Memory B cell (primary cell): ENCODE measurements around the gene MAOA.
"Not testable (repeated sequence)": the region's sequence is repeated elsewhere in the genome, so short reads cannot be mapped to it uniquely, and the experiment has no call there.

Source experiments
- ATAC-seq: fragments of 150-1000 bp; cut with Tn5 transposase; 2 replicates; pipeline ENCODE4 v1.10.0; 2021; ENCODE audit warnings: low read depth, mild to moderate bottlenecking, moderate library complexity
- DNase-seq, 2 donors: peaks; one replicate each; pipeline ENCODE4 v3.0.0; 2022; ENCODE audit warnings: low spot score in 2 of 2
- H3K27ac Mint-ChIP-seq: one replicate; pipeline ENCODE4 v1.8.0; 2022; ENCODE audit warnings: mild to moderate bottlenecking, moderate library complexity, mixed read lengths
- H3K27me3 Mint-ChIP-seq: one replicate; pipeline ENCODE4 v1.8.0; 2022; ENCODE audit warnings: mixed read lengths
- H3K36me3 Mint-ChIP-seq: one replicate; pipeline ENCODE4 v1.8.0; 2022; ENCODE audit warnings: mild to moderate bottlenecking, mixed read lengths
- H3K4me1 Mint-ChIP-seq: one replicate; pipeline ENCODE4 v1.8.0; 2022; ENCODE audit warnings: mixed read lengths
- H3K4me3 Mint-ChIP-seq: one replicate; pipeline ENCODE4 v1.8.0; 2022; ENCODE audit warnings: mild to moderate bottlenecking, moderate library complexity, mixed read lengths
- H3K9me3 Mint-ChIP-seq: one replicate; pipeline ENCODE4 v1.8.0; 2022; ENCODE audit warnings: mixed read lengths

The MAOA gene

GRCh38 chrX:43656005-43656494 is at the start of gene MAOA:
MAOA (plus strand) TSS chrX:43656299; CDS start chrX:43656342, 43 bp downstream.
- ATAC-seq, result no peak

GRCh38 chrX:43612400-43612799 is 43.7 kb upstream of the MAOA start:
- Mint-ChIP-seq H3K4me1 (no peaks in the 10 kb centered on the region), H3K4me3 (no peak overlapping the region), H3K27ac (no peak overlapping the region), H3K27me3 (peaks cover 12% of the 10 kb centered on the region), H3K36me3 (no peaks in the 10 kb centered on the region), H3K9me3 (peaks cover 1% of the 10 kb centered on the region)
- DNase-seq (no peak), ATAC-seq (no peak)

More at GRCh38 chrX:43656005-43656494, at the start of gene MAOA:
- Mint-ChIP-seq H3K27me3 (peaks cover 7% of the 10 kb centered on the region), H3K9me3 (no peaks in the 10 kb centered on the region), H3K4me3 (peak within 1 kb of the TSS; percentile 97), H3K36me3 (no peaks in the 10 kb centered on the region), H3K27ac (peak within 1 kb of the TSS; percentile 96), H3K4me1 (peaks cover 8% of the 10 kb centered on the region)
- no peak for DNase-seq

DNA sequence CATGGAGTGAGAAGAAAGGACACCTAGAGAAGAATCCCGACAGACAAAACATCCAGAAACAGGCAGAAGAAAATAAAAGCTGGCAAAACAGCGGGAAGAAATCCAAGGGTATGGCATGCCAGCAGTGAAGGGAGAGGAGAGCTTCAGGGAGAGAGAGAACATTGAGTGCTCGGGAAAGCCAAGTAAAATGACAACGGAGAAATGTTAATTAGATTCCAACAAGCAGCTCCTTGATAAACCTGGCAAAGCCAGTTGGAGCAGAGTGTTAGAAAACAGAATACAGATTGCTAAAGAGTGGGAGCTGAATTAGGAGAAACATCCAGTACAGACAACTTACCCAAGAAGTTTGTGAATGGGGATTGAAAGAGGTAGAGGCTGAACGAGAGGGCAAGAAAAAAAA is 40.4 kb upstream of the MAOA start:
- Mint-ChIP-seq H3K4me3 (no peak overlapping the region), H3K36me3 (no peaks in the 10 kb centered on the region), H3K4me1 (no peaks in the 10 kb centered on the region), H3K27me3 (peaks cover 15% of the 10 kb centered on the region), H3K27ac (no peak overlapping the region), H3K9me3 (peaks cover 1% of the 10 kb centered on the region)
- ATAC-seq, result no peak
- DNase-seq, result no peak

DNA sequence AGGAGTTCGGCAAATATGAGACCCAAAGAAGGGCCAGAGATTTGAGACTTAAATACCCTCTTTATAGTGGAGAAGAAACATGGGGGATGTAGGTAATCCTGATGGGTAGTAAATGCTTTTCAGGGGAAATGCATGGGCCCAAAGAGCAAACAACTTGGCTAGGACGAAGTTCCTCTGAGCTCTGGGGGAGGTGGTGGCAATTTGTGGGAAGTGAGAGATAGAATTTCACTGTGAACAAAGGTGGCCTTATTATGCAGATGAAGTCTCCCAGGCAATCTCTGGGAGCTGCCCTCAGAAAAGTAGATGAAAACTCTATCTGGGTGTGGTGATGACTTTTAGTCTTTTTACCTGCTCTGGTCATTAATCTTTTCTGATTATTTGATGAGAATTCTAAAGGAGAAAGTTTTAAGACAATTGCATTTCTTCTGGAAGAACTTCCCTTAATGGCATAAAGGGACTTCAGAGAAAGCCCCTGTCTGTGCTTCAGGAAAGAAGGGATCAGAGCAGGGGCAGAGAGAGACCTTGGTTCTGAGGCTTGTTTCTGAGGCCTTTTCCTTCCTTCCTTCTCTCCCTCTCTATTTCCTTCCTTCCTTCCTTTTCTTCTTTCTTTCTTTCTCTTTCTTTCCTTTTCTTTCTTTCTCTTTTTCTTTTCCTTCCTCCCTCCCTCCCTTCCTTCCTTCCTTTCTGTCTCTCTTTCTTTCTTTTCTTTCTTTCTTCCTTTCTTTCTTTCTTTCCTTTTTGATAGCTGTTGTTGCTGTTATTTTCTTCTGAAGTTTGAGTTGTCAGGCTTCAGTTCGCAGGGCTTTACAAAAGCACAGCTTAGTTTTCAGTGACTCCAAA is 37.5 kb upstream of the MAOA start:
- Mint-ChIP-seq H3K4me3 (no peak overlapping the region), H3K4me1 (no peaks in the 10 kb centered on the region), H3K27me3 (peaks cover 15% of the 10 kb centered on the region), H3K36me3 (no peaks in the 10 kb centered on the region), H3K27ac (no peak overlapping the region), H3K9me3 (peaks cover 1% of the 10 kb centered on the region)
- DNase-seq (no peak), ATAC-seq (no peak)

DNA sequence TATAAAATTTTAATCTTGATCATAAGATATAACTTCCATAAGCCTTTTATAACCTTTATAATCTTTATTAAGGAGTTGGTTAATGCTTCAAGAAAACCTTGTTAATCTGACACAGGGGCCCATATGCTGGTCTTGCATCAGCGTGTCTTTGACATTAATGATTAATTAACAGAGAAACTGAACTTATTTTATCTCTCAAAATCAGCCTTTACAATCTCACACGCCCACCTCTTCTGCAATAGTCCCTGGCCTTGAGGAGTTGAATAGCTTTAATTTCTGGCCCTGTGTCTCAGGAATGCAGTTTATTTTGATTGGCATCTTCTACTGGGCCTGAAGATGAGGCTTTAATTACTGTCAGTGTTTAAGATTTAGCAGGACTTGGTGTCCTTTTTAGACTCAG is 36.2 kb upstream of the MAOA start:
- not testable (repeated sequence) for H3K4me3 Mint-ChIP-seq, H3K27ac Mint-ChIP-seq, H3K36me3 Mint-ChIP-seq, H3K9me3 Mint-ChIP-seq, H3K4me1 Mint-ChIP-seq, ATAC-seq, DNase-seq
- peaks cover 12% of the 10 kb centered on the region for H3K27me3 Mint-ChIP-seq

DNA sequence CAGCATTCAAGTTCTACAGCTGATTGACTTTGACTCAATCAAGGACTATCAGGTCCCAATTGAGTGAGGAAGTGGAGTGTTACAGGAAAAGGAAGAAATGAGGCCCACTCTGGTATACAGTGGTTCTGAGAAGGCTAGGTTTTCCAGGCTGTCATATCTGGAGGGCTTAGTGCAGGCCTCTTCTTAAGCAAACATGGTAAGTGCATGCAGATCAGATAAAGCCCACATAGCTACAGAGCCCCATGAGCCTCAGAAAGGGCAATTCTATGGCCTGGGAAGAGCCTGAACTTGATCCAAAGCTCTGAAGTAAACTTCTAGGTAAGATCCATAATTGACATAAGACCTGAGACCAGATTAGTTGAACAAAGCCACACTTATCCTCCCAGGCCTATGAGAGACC is 29.0 kb upstream of the MAOA start:
- Mint-ChIP-seq H3K9me3 (no peaks in the 10 kb centered on the region), H3K27me3 (peaks cover 2% of the 10 kb centered on the region), H3K27ac (no peak overlapping the region), H3K36me3 (no peaks in the 10 kb centered on the region), H3K4me3 (no peak overlapping the region), H3K4me1 (no peaks in the 10 kb centered on the region)
- DNase-seq, result no peak
- no peak for ATAC-seq

DNA sequence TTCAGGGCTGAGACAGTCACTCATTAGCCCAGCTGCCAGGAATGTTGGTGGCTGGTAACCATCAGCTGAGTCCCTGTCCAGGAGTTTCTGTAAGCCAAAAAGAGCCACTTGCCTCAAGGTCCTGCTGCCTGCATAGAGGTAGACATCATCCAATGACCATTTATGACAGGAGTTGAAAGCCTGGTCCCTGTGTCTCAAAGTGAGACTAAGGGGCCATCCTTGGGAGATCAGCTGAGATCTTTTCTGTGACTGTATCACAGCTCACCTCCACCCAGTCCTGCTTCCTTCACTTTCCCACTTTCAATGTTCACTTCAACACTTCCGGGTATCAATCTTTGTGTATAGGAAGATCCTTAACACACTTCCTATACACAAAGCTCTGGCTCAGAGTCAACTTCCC is 28.4 kb upstream of the MAOA start:
- Mint-ChIP-seq H3K27me3 (peaks cover 2% of the 10 kb centered on the region), H3K4me3 (no peak overlapping the region), H3K36me3 (no peaks in the 10 kb centered on the region), H3K9me3 (no peaks in the 10 kb centered on the region), H3K27ac (no peak overlapping the region), H3K4me1 (no peaks in the 10 kb centered on the region)
- ATAC-seq, result no peak
- no peak for DNase-seq

DNA sequence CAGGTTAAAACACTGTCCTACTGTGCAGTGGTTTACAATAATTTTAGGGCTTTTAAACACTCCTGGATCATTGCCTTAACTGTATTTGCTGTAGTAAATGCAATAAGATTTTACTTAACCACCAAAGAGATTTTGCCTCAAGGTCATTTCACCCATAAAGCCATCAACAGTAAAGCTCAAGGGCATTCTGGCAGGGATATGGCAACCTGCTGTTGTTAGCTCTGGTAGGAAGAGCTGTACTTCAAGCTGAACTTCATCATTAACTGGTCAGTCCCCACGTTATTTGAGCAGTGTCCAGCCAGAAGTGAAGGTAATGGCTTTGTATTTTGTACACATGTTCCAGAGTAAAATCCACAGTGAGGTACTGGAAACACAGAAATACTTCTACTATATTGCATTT is 26.9 kb upstream of the MAOA start:
- H3K27me3 Mint-ChIP-seq, result peaks cover 3% of the 10 kb centered on the region
- H3K4me3 Mint-ChIP-seq, result no peak overlapping the region
- no peak for DNase-seq
- no peaks in the 10 kb centered on the region for H3K4me1 Mint-ChIP-seq
- no peaks in the 10 kb centered on the region for H3K9me3 Mint-ChIP-seq
- no peaks in the 10 kb centered on the region for H3K36me3 Mint-ChIP-seq
- ATAC-seq, result no peak
- no peak overlapping the region for H3K27ac Mint-ChIP-seq

DNA sequence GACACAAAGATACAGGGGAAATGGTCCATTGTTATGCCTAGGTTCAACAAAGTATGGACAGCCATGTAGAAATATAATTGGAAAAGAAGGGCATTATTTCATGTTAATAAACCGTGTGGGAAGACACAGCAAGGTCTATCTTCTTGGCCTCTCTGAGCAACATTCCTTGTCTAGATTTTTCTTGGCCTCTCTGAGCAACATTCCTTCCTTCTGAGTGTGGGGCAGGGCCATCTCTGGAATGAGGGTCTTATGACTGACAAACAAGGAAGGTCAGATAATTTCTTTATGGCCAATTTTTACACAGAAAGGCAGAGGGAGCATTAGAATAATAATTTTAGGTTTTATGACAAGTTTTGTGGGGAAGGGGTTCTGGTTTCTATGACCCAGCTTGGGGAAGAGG is 24.3 kb upstream of the MAOA start:
- DNase-seq, result no peak
- H3K4me1 Mint-ChIP-seq, result no peaks in the 10 kb centered on the region
- no peaks in the 10 kb centered on the region for H3K9me3 Mint-ChIP-seq
- no peak for ATAC-seq
- H3K27me3 Mint-ChIP-seq, result peaks cover 6% of the 10 kb centered on the region
- no peak overlapping the region for H3K27ac Mint-ChIP-seq
- H3K36me3 Mint-ChIP-seq, result no peaks in the 10 kb centered on the region
- no peak overlapping the region for H3K4me3 Mint-ChIP-seq

- H3K9me3 Mint-ChIP-seq, result no peaks in the 10 kb centered on the region
- H3K27me3 Mint-ChIP-seq, result peaks cover 8% of the 10 kb centered on the region
- no peak overlapping the region for H3K27ac Mint-ChIP-seq
- H3K4me1 Mint-ChIP-seq, result no peaks in the 10 kb centered on the region
- no peak overlapping the region for H3K4me3 Mint-ChIP-seq
- ATAC-seq, result no peak
- DNase-seq, result no peak
- no peaks in the 10 kb centered on the region for H3K36me3 Mint-ChIP-seq
Measured at GRCh38 chrX:43633081-43633480, 23.0 kb upstream of the MAOA start.

GRCh38 chrX:43633757-43634156 is 22.3 kb upstream of the MAOA start:
- no peak overlapping the region for H3K4me3 Mint-ChIP-seq
- H3K27me3 Mint-ChIP-seq, result peaks cover 9% of the 10 kb centered on the region

DNA sequence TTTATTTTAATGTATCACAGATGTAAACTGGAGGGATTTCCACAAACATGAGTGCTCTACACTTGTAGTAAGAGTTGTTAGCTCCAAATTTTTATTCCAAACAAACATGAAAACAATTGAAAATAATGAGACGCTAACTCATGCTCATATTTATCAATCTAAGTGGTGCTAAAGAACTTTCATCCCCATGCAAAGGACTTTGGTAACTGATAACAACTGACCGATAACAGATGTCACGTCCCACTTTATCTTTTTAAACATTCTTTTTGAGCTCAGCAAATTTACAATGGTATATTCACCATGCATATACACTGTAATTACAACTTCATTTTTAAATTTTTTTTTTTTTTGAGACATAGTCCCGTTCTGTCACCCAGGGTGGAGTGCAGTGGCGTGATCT is 15.6 kb upstream of the MAOA start:
- H3K9me3 Mint-ChIP-seq, result no peaks in the 10 kb centered on the region
- no peak overlapping the region for H3K27ac Mint-ChIP-seq
- no peak overlapping the region for H3K4me3 Mint-ChIP-seq
- peaks cover 4% of the 10 kb centered on the region for H3K4me1 Mint-ChIP-seq
- ATAC-seq, result no peak
- no peak for DNase-seq
- H3K27me3 Mint-ChIP-seq, result peaks cover 5% of the 10 kb centered on the region
- no peaks in the 10 kb centered on the region for H3K36me3 Mint-ChIP-seq

More at GRCh38 chrX:43633757-43634156, 22.3 kb upstream of the MAOA start:
- no peak for DNase-seq
- no peaks in the 10 kb centered on the region for H3K9me3 Mint-ChIP-seq
- no peaks in the 10 kb centered on the region for H3K4me1 Mint-ChIP-seq
- no peaks in the 10 kb centered on the region for H3K36me3 Mint-ChIP-seq
- ATAC-seq, result no peak
- H3K27ac Mint-ChIP-seq, result no peak overlapping the region

- Mint-ChIP-seq H3K4me1 (peaks cover 4% of the 10 kb centered on the region), H3K36me3 (no peaks in the 10 kb centered on the region)
Measured at GRCh38 chrX:43641691-43642090, 14.4 kb upstream of the MAOA start.

DNA sequence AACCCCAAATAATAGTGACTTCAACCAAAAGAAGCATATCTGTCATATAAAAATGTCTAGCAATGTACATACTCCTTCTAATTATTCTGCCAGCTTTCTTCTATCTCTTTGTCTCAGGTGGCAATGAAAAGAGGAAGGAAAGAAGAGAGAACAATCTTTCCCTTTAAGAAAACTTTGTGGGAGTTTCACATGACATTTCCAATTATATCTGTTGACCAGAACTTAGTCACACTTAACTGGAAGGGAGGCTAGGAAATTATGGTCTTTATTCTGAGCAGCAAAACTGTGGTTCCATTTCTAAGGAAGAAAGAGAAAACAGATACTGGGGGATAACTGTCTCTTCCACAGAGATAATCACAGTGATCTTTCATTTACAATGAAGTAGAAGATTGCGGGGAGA is 12.9 kb upstream of the MAOA start:
- no peak for ATAC-seq
- no peaks in the 10 kb centered on the region for H3K36me3 Mint-ChIP-seq
- peaks cover 4% of the 10 kb centered on the region for H3K4me1 Mint-ChIP-seq
- H3K9me3 Mint-ChIP-seq, result no peaks in the 10 kb centered on the region
- no peaks in the 10 kb centered on the region for H3K27me3 Mint-ChIP-seq
- no peak for DNase-seq
- H3K4me3 Mint-ChIP-seq, result no peak overlapping the region
- no peak overlapping the region for H3K27ac Mint-ChIP-seq

More at GRCh38 chrX:43641691-43642090, 14.4 kb upstream of the MAOA start:
- ATAC-seq (no peak), DNase-seq (no peak)
- Mint-ChIP-seq H3K4me3 (no peak overlapping the region), H3K9me3 (no peaks in the 10 kb centered on the region), H3K27me3 (peaks cover 2% of the 10 kb centered on the region), H3K27ac (no peak overlapping the region)

DNA sequence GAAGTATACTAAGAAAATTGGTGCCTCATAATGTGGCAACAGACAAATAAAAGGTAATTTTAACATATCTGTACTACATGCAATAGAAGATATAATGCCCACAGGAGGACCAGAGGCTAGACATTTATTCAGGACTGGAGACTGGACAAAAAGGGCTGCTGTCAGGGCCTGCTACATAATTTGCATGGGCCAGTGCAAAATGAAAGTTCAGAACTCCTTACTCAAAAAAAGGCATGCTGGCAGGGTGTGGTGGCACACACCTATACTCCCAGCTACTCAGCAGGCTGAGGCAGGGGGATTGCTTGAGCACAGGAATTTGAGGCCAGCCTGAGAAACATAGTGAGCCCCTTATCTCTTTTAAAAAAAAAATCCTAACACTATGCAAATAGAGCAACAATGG is 12.4 kb upstream of the MAOA start:
- no peak for ATAC-seq
- Mint-ChIP-seq H3K27ac (no peak overlapping the region), H3K36me3 (no peaks in the 10 kb centered on the region), H3K9me3 (no peaks in the 10 kb centered on the region), H3K4me1 (peaks cover 4% of the 10 kb centered on the region), H3K27me3 (no peaks in the 10 kb centered on the region), H3K4me3 (no peak overlapping the region)
- DNase-seq, result no peak
